ENCODE results near the gene P2RY6.
"Not testable (repeated sequence)": the region's sequence is repeated elsewhere in the genome, so short reads cannot be mapped to it uniquely, and the experiment has no call there.

The P2RY6 gene

DNA sequence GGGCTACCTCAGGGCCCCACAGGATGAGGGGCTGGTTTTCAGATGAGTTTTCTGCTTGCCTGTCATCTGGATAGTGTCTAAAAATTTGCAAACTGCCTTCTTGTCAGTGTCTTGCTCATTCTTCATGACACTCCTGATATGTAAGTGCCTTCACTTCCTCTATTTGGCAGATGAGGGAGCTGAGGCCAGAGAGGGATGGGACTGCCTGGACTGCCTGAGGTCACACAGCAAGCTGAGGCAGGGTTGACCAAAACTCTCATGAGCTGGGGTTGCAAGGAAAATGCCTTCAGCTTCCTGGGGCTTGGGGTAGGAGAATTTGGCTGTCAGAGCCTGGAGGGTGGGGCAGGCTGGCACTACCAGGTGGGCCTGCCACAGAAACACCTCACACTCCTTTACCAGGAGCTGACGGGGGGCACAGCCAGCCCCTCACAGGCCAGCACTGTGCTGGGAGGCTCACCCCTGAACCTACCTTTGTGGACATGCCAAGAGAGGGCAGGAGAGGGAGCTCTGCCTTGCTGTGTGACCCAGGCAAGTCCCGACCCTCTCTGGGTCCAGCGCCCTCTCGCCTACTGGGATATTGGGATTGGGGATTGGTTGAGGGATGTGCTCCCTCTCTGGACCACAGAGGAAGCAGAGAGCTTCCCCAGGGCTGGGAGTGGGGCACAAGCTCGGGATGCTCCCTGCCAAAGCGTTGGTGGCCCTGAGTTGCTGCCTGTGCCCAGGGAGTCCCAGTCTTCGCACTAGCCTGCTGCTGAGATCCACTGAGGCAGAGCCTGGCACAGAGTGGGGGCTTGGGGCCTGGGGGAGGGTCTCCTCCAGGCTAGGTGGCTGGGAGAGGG lies 1.9 kb upstream of the P2RY6 start:
- no peak overlapping the region for H3K4me3 ChIP-seq (ENCODE audit: low read length)
- H2AFZ ChIP-seq (ENCODE audit: low read depth, low read length) = no peak overlapping the region
- no peaks in the 10 kb centered on the region for H3K9me3 ChIP-seq (ENCODE audit: low read length)
- no peaks in the 10 kb centered on the region for H3K36me3 ChIP-seq (ENCODE audit: insufficient read depth, low read length)
- no peaks in the 10 kb centered on the region for H3K4me1 ChIP-seq (ENCODE audit: insufficient read depth, low read length)
- peaks cover 19% of the 10 kb centered on the region for H3K27me3 ChIP-seq (ENCODE audit: insufficient read depth, low read length)

- Histone ChIP-seq H3K36me3 (ENCODE audit: insufficient read depth, low read length) (no peaks in the 10 kb centered on the region), H2AFZ (ENCODE audit: low read depth, low read length) (no peak overlapping the region), H3K4me3 (ENCODE audit: low read length) (no peak overlapping the region), H3K4me1 (ENCODE audit: insufficient read depth, low read length) (no peaks in the 10 kb centered on the region), H3K9me3 (ENCODE audit: low read length) (no peaks in the 10 kb centered on the region), H3K27me3 (ENCODE audit: insufficient read depth, low read length) (peaks cover 18% of the 10 kb centered on the region)
These were observed 1.2 kb upstream of the P2RY6 start for GRCh38 chr11:73270855-73271477.

DNA sequence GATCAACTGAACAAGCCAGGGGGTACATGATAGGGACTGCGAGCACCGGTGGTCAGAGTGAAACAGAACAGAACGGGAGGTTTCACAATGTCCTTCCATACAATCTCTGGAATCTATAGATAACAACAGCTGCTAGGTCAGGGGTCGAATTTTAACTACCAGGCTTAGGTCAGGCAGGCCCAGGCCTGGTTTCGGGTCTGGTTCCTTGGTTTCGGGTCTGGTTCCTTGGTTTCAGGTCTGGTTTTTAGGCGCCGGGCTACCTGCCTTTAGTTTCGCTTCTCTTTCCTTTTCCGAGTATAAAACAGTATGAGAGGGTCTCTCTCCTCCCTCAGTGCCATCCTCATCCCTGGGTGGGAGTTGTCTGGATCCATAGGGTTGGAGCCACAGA lies 666 bp upstream of the P2RY6 start:
- not testable (repeated sequence) for H3K4me3 ChIP-seq (ENCODE audit: low read length); H2AFZ ChIP-seq (ENCODE audit: low read depth, low read length); H3K4me1 ChIP-seq (ENCODE audit: insufficient read depth, low read length); H3K9me3 ChIP-seq (ENCODE audit: low read length); H3K36me3 ChIP-seq (ENCODE audit: insufficient read depth, low read length)
- peaks cover 14% of the 10 kb centered on the region for H3K27me3 ChIP-seq (ENCODE audit: insufficient read depth, low read length)

DNA sequence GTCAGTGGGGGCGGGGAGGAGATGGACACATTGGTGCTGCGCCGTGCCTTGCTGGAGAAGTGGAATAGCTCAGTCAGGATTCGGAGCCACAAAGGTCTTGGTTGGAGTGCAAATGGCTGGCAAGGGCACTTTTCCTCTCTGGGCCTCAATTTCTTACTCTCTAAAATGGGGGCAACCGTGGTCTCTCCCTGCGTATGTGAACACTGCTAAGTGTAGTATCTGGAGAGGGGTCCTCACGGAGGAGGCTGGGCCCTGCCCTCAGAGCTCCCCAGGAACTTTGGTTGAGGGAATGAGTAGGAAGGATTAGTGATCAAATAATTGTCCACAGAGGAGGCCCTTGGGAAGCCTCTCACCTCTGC lies 521 bp downstream of the P2RY6 start:
- Histone ChIP-seq H3K9me3 (ENCODE audit: low read length) (no peaks in the 10 kb centered on the region), H3K36me3 (ENCODE audit: insufficient read depth, low read length) (no peaks in the 10 kb centered on the region), H3K4me1 (ENCODE audit: insufficient read depth, low read length) (no peaks in the 10 kb centered on the region), H2AFZ (ENCODE audit: low read depth, low read length) (no peak overlapping the region), H3K4me3 (ENCODE audit: low read length) (no peak overlapping the region), H3K27me3 (ENCODE audit: insufficient read depth, low read length) (peaks cover 11% of the 10 kb centered on the region)

DNA sequence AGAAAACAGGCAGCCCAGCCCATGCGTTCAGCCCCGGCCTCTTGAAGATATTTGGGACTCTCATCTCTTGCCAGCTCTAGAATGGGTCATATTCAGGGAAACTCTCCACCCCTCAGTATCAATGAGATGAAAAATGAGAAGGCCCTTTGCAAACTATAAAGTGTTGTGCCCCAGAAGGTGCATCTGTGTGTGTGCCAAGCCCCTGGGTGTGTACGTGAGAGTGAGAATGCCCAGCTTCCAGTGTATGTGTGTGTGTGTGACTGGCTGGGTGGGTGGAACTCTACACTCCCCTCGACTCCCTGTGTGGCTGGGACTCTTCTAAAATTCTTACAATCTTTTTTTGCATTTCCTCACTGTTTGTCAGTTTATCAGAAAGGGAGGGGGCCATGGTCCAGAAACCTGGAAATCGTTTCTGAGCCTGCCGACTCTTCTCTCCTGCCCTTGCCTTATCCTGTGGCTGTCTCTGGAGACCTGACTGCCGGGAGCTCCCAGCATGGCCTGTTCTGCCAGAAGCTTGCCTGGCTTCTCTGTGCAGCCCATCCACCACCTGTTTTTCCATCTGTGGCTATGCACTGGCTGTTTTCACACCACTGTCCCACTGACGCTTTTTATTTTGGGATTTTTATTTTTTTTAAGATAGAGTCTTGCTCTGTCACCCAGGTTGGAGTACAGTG lies 1.2 kb downstream of the P2RY6 start:
- peaks cover 8% of the 10 kb centered on the region for H3K27me3 ChIP-seq (ENCODE audit: insufficient read depth, low read length)
- no peak overlapping the region for H2AFZ ChIP-seq (ENCODE audit: low read depth, low read length)
- H3K36me3 ChIP-seq (ENCODE audit: insufficient read depth, low read length) = no peaks in the 10 kb centered on the region
- no peaks in the 10 kb centered on the region for H3K4me1 ChIP-seq (ENCODE audit: insufficient read depth, low read length)
- no peak overlapping the region for H3K4me3 ChIP-seq (ENCODE audit: low read length)
- no peaks in the 10 kb centered on the region for H3K9me3 ChIP-seq (ENCODE audit: low read length)

DNA sequence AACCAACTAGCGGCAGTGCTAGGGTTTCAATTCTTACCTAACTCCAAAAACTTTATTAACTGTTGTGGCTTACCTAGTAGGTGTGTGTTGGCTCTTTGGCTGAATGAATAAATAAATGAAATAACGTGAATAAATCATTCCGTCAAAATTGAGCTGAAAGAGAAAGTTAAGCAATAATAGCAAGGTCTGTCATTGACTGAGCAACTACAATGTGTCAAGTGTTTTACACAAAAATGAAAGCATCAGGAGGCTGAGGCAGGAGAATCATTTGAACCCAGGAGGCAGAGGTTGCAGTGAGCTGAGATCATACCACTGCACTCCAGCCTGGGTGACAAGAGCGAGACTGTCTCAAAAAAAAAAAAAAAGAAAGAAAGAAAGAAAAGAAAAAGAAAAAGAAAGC lies 2.1 kb downstream of the P2RY6 start:
- not testable (repeated sequence) for H2AFZ ChIP-seq (ENCODE audit: low read depth, low read length); H3K27me3 ChIP-seq (ENCODE audit: insufficient read depth, low read length); H3K4me1 ChIP-seq (ENCODE audit: insufficient read depth, low read length); H3K36me3 ChIP-seq (ENCODE audit: insufficient read depth, low read length); H3K4me3 ChIP-seq (ENCODE audit: low read length); H3K9me3 ChIP-seq (ENCODE audit: low read length)

DNA sequence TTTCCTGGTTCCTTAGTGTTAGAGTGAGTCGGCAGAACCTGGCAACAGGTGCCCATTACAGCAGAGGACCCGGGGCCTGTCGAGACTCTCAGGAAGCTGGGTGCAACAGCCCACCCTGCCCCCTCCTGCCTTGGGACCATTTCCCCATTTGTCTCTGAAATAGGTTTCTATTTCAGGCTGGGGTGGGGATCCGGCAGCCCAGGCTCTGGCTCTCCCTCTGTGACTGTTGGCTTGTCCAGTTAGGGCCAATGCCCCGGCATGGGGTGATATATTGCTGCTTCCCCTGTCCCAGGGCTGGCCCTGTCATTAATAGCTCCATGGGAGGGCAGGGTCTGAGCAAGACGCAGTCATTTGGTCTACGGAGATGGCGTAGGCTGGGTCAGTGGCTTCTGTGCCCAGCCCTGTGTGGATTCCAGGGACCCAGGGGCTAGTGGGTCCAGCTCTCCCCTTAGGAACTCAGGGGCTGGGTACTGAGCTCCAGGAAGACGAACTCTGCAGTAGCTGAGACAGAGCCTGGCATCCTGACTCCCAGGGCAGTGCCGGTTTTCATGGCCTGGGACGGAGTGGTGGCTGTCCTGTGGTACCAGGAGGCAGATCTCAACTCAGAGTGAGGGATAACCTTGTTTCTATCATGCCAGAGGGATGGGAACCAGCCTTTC lies 2.7 kb downstream of the P2RY6 start:
- Histone ChIP-seq H3K4me3 (ENCODE audit: low read length) (no peak overlapping the region), H3K36me3 (ENCODE audit: insufficient read depth, low read length) (no peaks in the 10 kb centered on the region), H3K27me3 (ENCODE audit: insufficient read depth, low read length) (peaks cover 4% of the 10 kb centered on the region), H2AFZ (ENCODE audit: low read depth, low read length) (no peak overlapping the region), H3K9me3 (ENCODE audit: low read length) (no peaks in the 10 kb centered on the region), H3K4me1 (ENCODE audit: insufficient read depth, low read length) (no peaks in the 10 kb centered on the region)

DNA sequence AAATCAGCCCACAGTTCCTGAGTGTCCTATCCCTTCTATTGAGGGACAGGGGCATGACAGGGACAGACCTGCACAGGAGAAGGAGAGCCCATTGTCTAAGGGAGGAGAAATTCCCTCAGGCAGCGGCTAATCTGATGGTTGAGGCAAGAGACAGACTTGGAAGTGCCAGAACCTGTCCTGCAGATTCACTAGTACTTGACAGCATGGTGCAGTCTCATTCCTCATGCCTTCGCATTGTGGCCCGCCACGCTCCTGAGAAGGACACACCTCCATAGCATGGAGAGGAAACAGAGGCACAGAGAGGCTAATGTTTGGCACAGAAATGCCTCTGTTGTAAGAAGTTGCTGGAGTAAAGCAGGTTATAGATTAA lies 3.2 kb downstream of the P2RY6 start:
- no peaks in the 10 kb centered on the region for H3K36me3 ChIP-seq (ENCODE audit: insufficient read depth, low read length)
- H2AFZ ChIP-seq (ENCODE audit: low read depth, low read length) = no peak overlapping the region
- no peak overlapping the region for H3K4me3 ChIP-seq (ENCODE audit: low read length)
- no peaks in the 10 kb centered on the region for H3K9me3 ChIP-seq (ENCODE audit: low read length)
- no peaks in the 10 kb centered on the region for H3K27me3 ChIP-seq (ENCODE audit: insufficient read depth, low read length)
- no peaks in the 10 kb centered on the region for H3K4me1 ChIP-seq (ENCODE audit: insufficient read depth, low read length)

DNA sequence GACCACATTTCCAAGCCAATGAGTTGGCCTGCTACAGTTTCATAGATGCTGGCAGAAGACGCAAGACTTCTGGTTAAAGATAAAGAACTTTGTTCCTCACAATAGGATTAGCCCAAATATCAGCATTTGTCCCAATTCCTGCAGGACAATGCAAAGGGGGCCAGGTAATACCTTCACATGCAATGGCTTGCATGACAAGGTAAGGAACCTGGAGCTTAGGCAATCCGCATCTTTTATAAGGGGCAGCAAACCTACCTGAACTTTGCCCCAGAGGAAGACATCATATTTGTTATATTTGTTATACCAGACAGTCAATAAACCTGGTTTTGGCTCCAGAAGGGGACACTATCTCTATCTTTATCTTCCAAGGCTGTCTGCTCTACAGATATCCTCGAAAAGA lies 5.3 kb downstream of the P2RY6 start:
- H3K9me3 ChIP-seq (ENCODE audit: low read length) = no peaks in the 10 kb centered on the region
- H3K36me3 ChIP-seq (ENCODE audit: insufficient read depth, low read length) = no peaks in the 10 kb centered on the region
- peaks cover 2% of the 10 kb centered on the region for H3K4me1 ChIP-seq (ENCODE audit: insufficient read depth, low read length)
- no peaks in the 10 kb centered on the region for H3K27me3 ChIP-seq (ENCODE audit: insufficient read depth, low read length)
- H3K4me3 ChIP-seq (ENCODE audit: low read length) = no peak overlapping the region
- H2AFZ ChIP-seq (ENCODE audit: low read depth, low read length) = no peak overlapping the region

- no peak overlapping the region for H2AFZ ChIP-seq (ENCODE audit: low read depth, low read length)
- H3K4me1 ChIP-seq (ENCODE audit: insufficient read depth, low read length) = peaks cover 2% of the 10 kb centered on the region
- H3K4me3 ChIP-seq (ENCODE audit: low read length) = no peak overlapping the region
- H3K36me3 ChIP-seq (ENCODE audit: insufficient read depth, low read length) = no peaks in the 10 kb centered on the region
- no peaks in the 10 kb centered on the region for H3K9me3 ChIP-seq (ENCODE audit: low read length)
- no peaks in the 10 kb centered on the region for H3K27me3 ChIP-seq (ENCODE audit: insufficient read depth, low read length)
These were observed 8.5 kb downstream of the P2RY6 start for GRCh38 chr11:73280626-73281025.

DNA sequence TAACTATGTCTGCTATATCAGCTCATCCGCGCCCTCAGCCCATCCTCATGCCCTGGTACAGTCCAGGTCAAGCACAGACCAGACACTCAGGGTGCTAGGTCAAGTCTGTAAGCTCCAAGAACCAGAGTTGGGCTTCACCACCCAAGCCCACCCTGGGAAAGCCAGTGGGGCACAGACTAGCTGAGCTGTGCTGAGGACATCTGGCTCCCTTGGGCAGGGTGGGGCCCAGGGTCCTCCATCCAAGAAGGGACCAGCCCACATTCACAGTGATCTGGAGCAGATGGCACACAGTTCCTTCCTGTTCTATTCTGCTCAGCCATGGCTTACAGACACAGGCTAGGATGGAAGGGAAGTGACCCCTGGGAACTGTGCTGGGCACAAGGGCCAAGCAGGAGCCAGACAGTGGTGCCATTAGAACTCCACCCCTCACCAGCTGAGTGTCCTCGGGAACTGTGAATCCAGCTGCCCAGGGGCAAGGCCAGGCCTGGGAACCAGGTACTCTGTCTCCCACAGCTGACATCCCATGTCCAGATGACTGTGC lies 9.1 kb downstream of the P2RY6 start:
- H3K9me3 ChIP-seq (ENCODE audit: low read length) = no peaks in the 10 kb centered on the region
- no peak overlapping the region for H3K4me3 ChIP-seq (ENCODE audit: low read length)
- no peaks in the 10 kb centered on the region for H3K36me3 ChIP-seq (ENCODE audit: insufficient read depth, low read length)
- H3K27me3 ChIP-seq (ENCODE audit: insufficient read depth, low read length) = no peaks in the 10 kb centered on the region
- no peak overlapping the region for H2AFZ ChIP-seq (ENCODE audit: low read depth, low read length)
- peaks cover 2% of the 10 kb centered on the region for H3K4me1 ChIP-seq (ENCODE audit: insufficient read depth, low read length)

GRCh38 chr11:73281796-73282660 lies 9.9 kb downstream of the P2RY6 start:
- no peaks in the 10 kb centered on the region for H3K9me3 ChIP-seq (ENCODE audit: low read length)
- H3K4me3 ChIP-seq (ENCODE audit: low read length) = no peak overlapping the region
- no peaks in the 10 kb centered on the region for H3K27me3 ChIP-seq (ENCODE audit: insufficient read depth, low read length)
- H2AFZ ChIP-seq (ENCODE audit: low read depth, low read length) = no peak overlapping the region
- no peaks in the 10 kb centered on the region for H3K36me3 ChIP-seq (ENCODE audit: insufficient read depth, low read length)
- peaks cover 2% of the 10 kb centered on the region for H3K4me1 ChIP-seq (ENCODE audit: insufficient read depth, low read length)
